ENCODE measurements around the gene GNG12. TPM values are rescaled to one million over a fixed set of nuclear protein-coding genes. Genes with fewer than 3 reads are reported as not detected.

The GNG12 gene
- total RNA-seq: 99.7 and 100 TPM in 2 replicates
- long read RNA-seq, full-length matches to known transcripts: 533 of 668 reads
- long read RNA-seq, partial matches to known transcripts: 26 of 668 reads
- long read RNA-seq, other reads (novel, unspliced or antisense): 109 of 668 reads

- Mint-ChIP-seq H3K27ac (ENCODE audit: unreplicated experiment) (peak within 1 kb of the TSS; percentile 98), H3K4me1 (ENCODE audit: unreplicated experiment) (peaks cover 34% of the 10 kb centered on the region)
These were observed at the start of gene GNG12 for GRCh38 chr1:67832737-67833601. Gene GNG12, minus strand, starts transcription at chr1:67833467. Its CDS starts 125,781 bp downstream, at chr1:67707686.

GRCh38 chr1:67882196-67882958, 49.1 kb upstream of the GNG12 start:
- no peaks in the 10 kb centered on the region for H3K36me3 Mint-ChIP-seq (ENCODE audit: unreplicated experiment)
- H3K27me3 Mint-ChIP-seq (ENCODE audit: unreplicated experiment): no peaks in the 10 kb centered on the region
- no peaks in the 10 kb centered on the region for H3K9me3 Mint-ChIP-seq (ENCODE audit: unreplicated experiment)
- no peak for DNase-seq (ENCODE audit: extremely low spot score, unreplicated experiment)
- H3K4me3 Mint-ChIP-seq (ENCODE audit: unreplicated experiment): no peak overlapping the region
- peaks cover 7% of the 10 kb centered on the region for H3K4me1 Mint-ChIP-seq (ENCODE audit: unreplicated experiment)
- no peak for TF ChIP-seq CTCF (IDR thresholded peaks at IDR 0.05)
- no peak overlapping the region for H3K27ac Mint-ChIP-seq (ENCODE audit: unreplicated experiment)

More at GRCh38 chr1:67832737-67833601, at the start of gene GNG12:
- peak; percentile 92 for DNase-seq (ENCODE audit: extremely low spot score, unreplicated experiment)
- Mint-ChIP-seq H3K9me3 (ENCODE audit: unreplicated experiment) (no peaks in the 10 kb centered on the region), H3K27me3 (ENCODE audit: unreplicated experiment) (no peaks in the 10 kb centered on the region), H3K36me3 (ENCODE audit: unreplicated experiment) (no peaks in the 10 kb centered on the region), H3K4me3 (ENCODE audit: unreplicated experiment) (peak within 1 kb of the TSS; percentile 95)
- no peak for TF ChIP-seq CTCF (IDR thresholded peaks at IDR 0.05)

- H3K4me3 Mint-ChIP-seq (ENCODE audit: unreplicated experiment): no peak overlapping the region
- H3K9me3 Mint-ChIP-seq (ENCODE audit: unreplicated experiment): no peaks in the 10 kb centered on the region
- TF ChIP-seq CTCF (IDR thresholded peaks at IDR 0.05): no peak
- DNase-seq (ENCODE audit: extremely low spot score, unreplicated experiment): no peak
- no peaks in the 10 kb centered on the region for H3K27me3 Mint-ChIP-seq (ENCODE audit: unreplicated experiment)
- H3K27ac Mint-ChIP-seq (ENCODE audit: unreplicated experiment): no peak overlapping the region
- H3K36me3 Mint-ChIP-seq (ENCODE audit: unreplicated experiment): no peaks in the 10 kb centered on the region
- peaks cover 7% of the 10 kb centered on the region for H3K4me1 Mint-ChIP-seq (ENCODE audit: unreplicated experiment)
These were observed 46.9 kb upstream of the GNG12 start for GRCh38 chr1:67880056-67880601.

GRCh38 chr1:67879485-67879884, 46.2 kb upstream of the GNG12 start:
- Mint-ChIP-seq H3K27me3 (ENCODE audit: unreplicated experiment) (no peaks in the 10 kb centered on the region), H3K4me3 (ENCODE audit: unreplicated experiment) (no peak overlapping the region), H3K36me3 (ENCODE audit: unreplicated experiment) (no peaks in the 10 kb centered on the region), H3K4me1 (ENCODE audit: unreplicated experiment) (peaks cover 7% of the 10 kb centered on the region), H3K27ac (ENCODE audit: unreplicated experiment) (no peak overlapping the region), H3K9me3 (ENCODE audit: unreplicated experiment) (no peaks in the 10 kb centered on the region)
- DNase-seq (ENCODE audit: extremely low spot score, unreplicated experiment): no peak
- no peak for TF ChIP-seq CTCF (IDR thresholded peaks at IDR 0.05)
